OCI-LY7 (cell line): ENCODE data around the gene SIGLEC7. TPM values are rescaled to one million over a fixed set of nuclear protein-coding genes. Genes with fewer than 3 reads are reported as not detected.

Experiments
- BruUV-seq: library from RNA; stranded (reverse); fragments of 400-500 nt; replicated peaks from 2 replicates; lab custom pipeline; 2021; lab: Mats Ljungman, UMichigan
- CTCF ChIA-PET: fragments of 300-600 bp; sonication (Branson Sonifier 250); formaldehyde crosslinking; loops from one replicate; lab custom pipeline; 2022; ENCODE audit warnings: antibody characterized with exemption; ENCODE audit not compliant: unreplicated experiment; lab: Charles Lee
- POLR2A ChIA-PET: fragments of 300-600 bp; sonication (Branson Sonifier 250); formaldehyde crosslinking; loops from one replicate; lab custom pipeline; 2022; ENCODE audit warnings: antibody characterized with exemption; lab: Charles Lee
- DNase-seq: peaks from one replicate; pipeline ENCODE4 v3.0.0-alpha.2; 2015; ENCODE audit warnings: low spot score
- H2AFZ ChIP-seq: fragments of 200-600 bp; sonication (generic), shearing (Covaris generic); 2 replicates; pipeline ENCODE4 v1.6.1; 2014; ENCODE audit warnings: mild to moderate bottlenecking, antibody characterized with exemption, low read length, moderate library complexity
- H3K27ac ChIP-seq: fragments of 200-600 bp; sonication (generic); 2 replicates; pipeline ENCODE4 v1.5.1; 2014; ENCODE audit warnings: mixed run types, low read depth, mild to moderate bottlenecking, moderate library complexity, low read length, inconsistent platforms; ENCODE audit not compliant: poor library complexity, severe bottlenecking
- H3K36me3 ChIP-seq: fragments of 200-600 bp; sonication (generic); 2 replicates; pipeline ENCODE4 v1.6.1; 2014; ENCODE audit warnings: mild to moderate bottlenecking, antibody characterized with exemption, low read length, moderate library complexity, mixed read lengths; ENCODE audit not compliant: insufficient read depth
- H3K4me1 ChIP-seq: fragments of 200-600 bp; sonication (generic); 2 replicates; pipeline ENCODE4 v1.5.1; 2014; ENCODE audit warnings: mild to moderate bottlenecking, low read length; ENCODE audit not compliant: insufficient read depth, poor library complexity, severe bottlenecking
- H3K4me2 ChIP-seq: fragments of 200-600 bp; sonication (generic); 2 replicates; pipeline ENCODE4 v1.6.1; 2014; ENCODE audit warnings: mild to moderate bottlenecking, low read length
- H3K4me3 ChIP-seq: fragments of 200-600 bp; sonication (generic); 2 replicates; pipeline ENCODE4 v1.5.1; 2014; ENCODE audit warnings: mild to moderate bottlenecking, low read depth, low read length; ENCODE audit not compliant: poor library complexity, severe bottlenecking
- H3K79me2 ChIP-seq: fragments of 200-600 bp; sonication (generic); 2 replicates; pipeline ENCODE4 v1.6.1; 2016; ENCODE audit warnings: low read depth, mild to moderate bottlenecking, low read length, moderate library complexity, mixed read lengths; ENCODE audit not compliant: insufficient read depth
- H3K9me2 ChIP-seq: fragments of 200-600 bp; sonication (generic); 2 replicates; pipeline ENCODE4 v1.6.1; 2016; ENCODE audit warnings: mild to moderate bottlenecking, low read length, mixed read lengths; ENCODE audit not compliant: insufficient read depth
- H3K9me3 ChIP-seq: fragments of 200-600 bp; sonication (generic); 2 replicates; pipeline ENCODE4 v1.6.1; 2014; ENCODE audit warnings: mild to moderate bottlenecking, mixed run types, low read length, mixed read lengths
- H4K20me1 ChIP-seq: fragments of 200-600 bp; sonication (generic); 2 replicates; pipeline ENCODE4 v1.6.1; 2014; ENCODE audit warnings: mild to moderate bottlenecking, antibody characterized with exemption, low read length, moderate library complexity, mixed read lengths; ENCODE audit not compliant: insufficient read depth
- EZH2phosphoT487 ChIP-seq: fragments of 200-600 bp; sonication (generic); IDR thresholded peaks from 2 replicates; pipeline ENCODE4 v1.6.1; 2018; ENCODE audit warnings: low read depth, borderline replicate concordance, mild to moderate bottlenecking, mixed run types, antibody characterized with exemption, low read length, moderate library complexity, mixed read lengths
- intact Hi-C: fragments of 100-400 bp; cut with micrococcal nuclease; formaldehyde crosslinking; loops from one replicate; pipeline ENCODE4 v1.10.0; 2022; ENCODE audit not compliant: unreplicated experiment
- total RNA-seq, 2 experiments: library from RNA; depleted of rRNA in 1 of 2; stranded (reverse); fragments of >200 nt in 1 of 2; shearing (Covaris generic) in 1 of 2; gene quantifications; 2 replicates each; pipeline ENCODE4 v1.2.3, GENCODE V29; 2014 to 2022
- TF ChIP-seq, protein P1 (sequence below): fragments of 200-600 bp; sonication (generic); conservative IDR thresholded peaks from 2 replicates; pipeline ENCODE4 v1.5.1; 2014; ENCODE audit warnings: mild to moderate bottlenecking, antibody characterized with exemption, low read length, moderate library complexity, mixed read lengths

Gene SIGLEC7
- total RNA-seq, 2 experiments from 2014 or later, result not detected

DNA sequence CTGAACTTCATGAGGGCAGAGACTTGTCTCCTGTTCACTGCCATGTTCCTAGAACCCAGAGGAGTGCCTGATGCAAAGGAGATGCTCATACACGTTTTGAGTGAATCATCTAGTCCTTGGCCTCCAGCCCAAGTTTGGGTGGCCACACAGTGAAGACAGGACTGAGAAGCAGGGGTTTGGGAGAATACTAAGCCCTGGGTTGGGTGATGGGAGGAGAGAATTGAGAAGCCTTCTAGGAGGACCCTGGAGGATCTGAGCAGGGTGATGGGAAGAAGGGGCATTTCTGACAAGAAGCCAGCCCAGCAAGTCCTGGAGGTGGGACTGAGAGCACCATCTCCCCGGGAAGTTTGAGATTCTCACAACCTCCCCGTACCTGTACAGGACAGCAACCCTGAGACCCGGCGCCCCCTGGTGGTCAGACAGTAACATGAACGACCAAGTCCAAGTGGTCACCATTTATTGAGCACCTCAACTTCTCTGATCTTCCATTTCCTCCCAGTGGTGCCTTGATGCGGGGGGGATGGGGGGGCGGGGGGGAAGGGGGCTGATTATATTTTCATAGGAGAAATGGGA, 44.8 kb upstream of the SIGLEC7 start:
- CTCF ChIA-PET, result interaction anchor here (0.6 kb wide), 1 partner anchor 1330 kb away, joined by 4 read pairs; the partner anchor contains the start of gene AP2A1
- H3K9me3 ChIP-seq, result no peaks in the 10 kb centered on the region
- H3K4me2 ChIP-seq, result no peak overlapping the region
- H2AFZ ChIP-seq, result no peak overlapping the region
- no peaks in the 10 kb centered on the region for H3K4me1 ChIP-seq
- no peaks in the 10 kb centered on the region for H3K9me2 ChIP-seq
- no peaks in the 10 kb centered on the region for H3K79me2 ChIP-seq
- no peak for TF ChIP-seq EZH2phosphoT487
- TF ChIP-seq, protein P1, sequence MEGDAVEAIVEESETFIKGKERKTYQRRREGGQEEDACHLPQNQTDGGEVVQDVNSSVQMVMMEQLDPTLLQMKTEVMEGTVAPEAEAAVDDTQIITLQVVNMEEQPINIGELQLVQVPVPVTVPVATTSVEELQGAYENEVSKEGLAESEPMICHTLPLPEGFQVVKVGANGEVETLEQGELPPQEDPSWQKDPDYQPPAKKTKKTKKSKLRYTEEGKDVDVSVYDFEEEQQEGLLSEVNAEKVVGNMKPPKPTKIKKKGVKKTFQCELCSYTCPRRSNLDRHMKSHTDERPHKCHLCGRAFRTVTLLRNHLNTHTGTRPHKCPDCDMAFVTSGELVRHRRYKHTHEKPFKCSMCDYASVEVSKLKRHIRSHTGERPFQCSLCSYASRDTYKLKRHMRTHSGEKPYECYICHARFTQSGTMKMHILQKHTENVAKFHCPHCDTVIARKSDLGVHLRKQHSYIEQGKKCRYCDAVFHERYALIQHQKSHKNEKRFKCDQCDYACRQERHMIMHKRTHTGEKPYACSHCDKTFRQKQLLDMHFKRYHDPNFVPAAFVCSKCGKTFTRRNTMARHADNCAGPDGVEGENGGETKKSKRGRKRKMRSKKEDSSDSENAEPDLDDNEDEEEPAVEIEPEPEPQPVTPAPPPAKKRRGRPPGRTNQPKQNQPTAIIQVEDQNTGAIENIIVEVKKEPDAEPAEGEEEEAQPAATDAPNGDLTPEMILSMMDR, result peak; percentile 80
- H4K20me1 ChIP-seq, result no peaks in the 10 kb centered on the region
- DNase-seq, result peak; percentile 65
- POLR2A ChIA-PET, result no interaction called here
- H3K4me3 ChIP-seq, result no peak overlapping the region
- H3K27ac ChIP-seq, result no peak overlapping the region
- BruUV-seq, result no TSS peak
- intact Hi-C loops, result no loop called here
- H3K36me3 ChIP-seq, result peaks cover 20% of the 10 kb centered on the region

DNA sequence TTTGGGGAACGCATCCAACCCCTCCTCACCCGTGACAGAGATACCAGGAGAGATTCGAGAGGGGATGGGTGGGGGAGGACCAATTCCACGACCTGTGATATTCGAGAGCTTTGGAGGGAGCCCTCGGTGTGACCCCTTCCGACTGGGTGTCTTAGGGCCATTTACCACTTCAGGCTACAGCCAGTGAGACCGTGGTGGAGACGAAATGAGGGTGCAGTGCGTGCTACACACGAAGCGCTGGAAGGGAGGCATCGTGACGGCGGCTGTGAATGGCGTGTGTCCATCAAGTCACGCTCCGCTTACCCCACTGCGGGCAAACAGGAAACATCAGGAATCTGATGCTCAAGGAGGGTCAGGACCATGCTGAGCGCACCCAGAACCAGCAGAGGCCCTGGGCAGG, 44.3 kb upstream of the SIGLEC7 start:
- Histone ChIP-seq H3K4me1 (no peaks in the 10 kb centered on the region), H3K4me3 (no peak overlapping the region), H3K79me2 (no peaks in the 10 kb centered on the region), H3K4me2 (no peak overlapping the region), H3K9me3 (no peaks in the 10 kb centered on the region), H4K20me1 (no peaks in the 10 kb centered on the region), H3K27ac (no peak overlapping the region), H3K9me2 (no peaks in the 10 kb centered on the region), H2AFZ (no peak overlapping the region), H3K36me3 (peaks cover 26% of the 10 kb centered on the region)
- intact Hi-C loops, result no loop called here
- CTCF ChIA-PET, result no interaction called here
- TF ChIP-seq, protein P1, result no peak
- no peak for TF ChIP-seq EZH2phosphoT487
- no TSS peak for BruUV-seq
- no peak for DNase-seq
- POLR2A ChIA-PET, result no interaction called here

DNA sequence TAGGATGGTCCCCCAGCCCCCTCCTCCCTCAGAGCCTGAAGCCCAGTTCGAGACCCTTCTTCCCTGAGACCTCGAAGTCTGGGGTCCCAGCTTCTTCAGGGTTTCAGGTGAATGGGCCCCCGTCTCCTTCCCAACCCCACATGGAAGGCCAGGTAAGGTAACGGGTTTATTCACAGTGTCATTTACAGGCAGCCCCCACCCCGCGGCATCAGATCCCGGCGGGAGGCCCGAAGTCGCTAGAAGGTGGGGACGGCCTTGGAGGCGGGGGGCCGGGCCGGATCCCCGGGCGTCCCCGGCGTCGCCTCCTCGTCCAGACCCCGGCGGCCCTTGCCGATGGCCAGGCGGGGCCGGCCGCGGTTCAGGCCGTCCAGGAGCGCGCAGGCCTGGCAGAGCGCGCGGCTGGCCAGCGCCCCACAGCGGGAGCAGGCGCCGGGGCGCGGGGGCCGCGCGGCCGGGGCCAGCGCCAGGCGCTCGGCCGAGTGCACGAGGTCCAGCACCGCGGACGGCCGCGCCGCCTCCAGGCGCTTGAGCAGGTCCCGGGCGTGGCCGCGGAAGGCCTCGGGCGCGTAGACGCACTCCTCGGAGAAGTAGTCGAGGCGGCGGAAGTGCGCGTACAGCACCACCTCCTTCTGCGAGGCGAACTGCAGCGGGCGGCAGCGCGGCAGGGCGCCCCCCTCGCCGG, 43.6 kb upstream of the SIGLEC7 start:
- TF ChIP-seq, protein P1, result no peak
- no peak for TF ChIP-seq EZH2phosphoT487
- no peak for DNase-seq
- Histone ChIP-seq H3K27ac (no peak overlapping the region), H3K4me2 (no peak overlapping the region), H2AFZ (no peak overlapping the region), H3K36me3 (peaks cover 29% of the 10 kb centered on the region), H3K9me3 (no peaks in the 10 kb centered on the region), H4K20me1 (no peaks in the 10 kb centered on the region), H3K4me3 (no peak overlapping the region), H3K9me2 (no peaks in the 10 kb centered on the region), H3K79me2 (no peaks in the 10 kb centered on the region), H3K4me1 (no peaks in the 10 kb centered on the region)
- no TSS peak for BruUV-seq
- intact Hi-C loops, result no loop called here
- ChIA-PET POLR2A (no interaction called here), CTCF (no interaction called here)
